HG03354 (cell line): ENCODE data around the gene STARD13.
A peak's percentile ranks its signal among the peaks of the same experiment; 100 is the strongest.

Experiments used
- ATAC-seq: cut with Tn5 transposase; IDR thresholded peaks from one replicate; pipeline ENCODE4 v1.9.1; 2021; ENCODE audit warnings: mild to moderate bottlenecking; ENCODE audit not compliant: unreplicated experiment, poor library complexity, severe bottlenecking

Gene STARD13, protein sequence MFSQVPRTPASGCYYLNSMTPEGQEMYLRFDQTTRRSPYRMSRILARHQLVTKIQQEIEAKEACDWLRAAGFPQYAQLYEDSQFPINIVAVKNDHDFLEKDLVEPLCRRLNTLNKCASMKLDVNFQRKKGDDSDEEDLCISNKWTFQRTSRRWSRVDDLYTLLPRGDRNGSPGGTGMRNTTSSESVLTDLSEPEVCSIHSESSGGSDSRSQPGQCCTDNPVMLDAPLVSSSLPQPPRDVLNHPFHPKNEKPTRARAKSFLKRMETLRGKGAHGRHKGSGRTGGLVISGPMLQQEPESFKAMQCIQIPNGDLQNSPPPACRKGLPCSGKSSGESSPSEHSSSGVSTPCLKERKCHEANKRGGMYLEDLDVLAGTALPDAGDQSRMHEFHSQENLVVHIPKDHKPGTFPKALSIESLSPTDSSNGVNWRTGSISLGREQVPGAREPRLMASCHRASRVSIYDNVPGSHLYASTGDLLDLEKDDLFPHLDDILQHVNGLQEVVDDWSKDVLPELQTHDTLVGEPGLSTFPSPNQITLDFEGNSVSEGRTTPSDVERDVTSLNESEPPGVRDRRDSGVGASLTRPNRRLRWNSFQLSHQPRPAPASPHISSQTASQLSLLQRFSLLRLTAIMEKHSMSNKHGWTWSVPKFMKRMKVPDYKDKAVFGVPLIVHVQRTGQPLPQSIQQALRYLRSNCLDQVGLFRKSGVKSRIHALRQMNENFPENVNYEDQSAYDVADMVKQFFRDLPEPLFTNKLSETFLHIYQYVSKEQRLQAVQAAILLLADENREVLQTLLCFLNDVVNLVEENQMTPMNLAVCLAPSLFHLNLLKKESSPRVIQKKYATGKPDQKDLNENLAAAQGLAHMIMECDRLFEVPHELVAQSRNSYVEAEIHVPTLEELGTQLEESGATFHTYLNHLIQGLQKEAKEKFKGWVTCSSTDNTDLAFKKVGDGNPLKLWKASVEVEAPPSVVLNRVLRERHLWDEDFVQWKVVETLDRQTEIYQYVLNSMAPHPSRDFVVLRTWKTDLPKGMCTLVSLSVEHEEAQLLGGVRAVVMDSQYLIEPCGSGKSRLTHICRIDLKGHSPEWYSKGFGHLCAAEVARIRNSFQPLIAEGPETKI

DNA sequence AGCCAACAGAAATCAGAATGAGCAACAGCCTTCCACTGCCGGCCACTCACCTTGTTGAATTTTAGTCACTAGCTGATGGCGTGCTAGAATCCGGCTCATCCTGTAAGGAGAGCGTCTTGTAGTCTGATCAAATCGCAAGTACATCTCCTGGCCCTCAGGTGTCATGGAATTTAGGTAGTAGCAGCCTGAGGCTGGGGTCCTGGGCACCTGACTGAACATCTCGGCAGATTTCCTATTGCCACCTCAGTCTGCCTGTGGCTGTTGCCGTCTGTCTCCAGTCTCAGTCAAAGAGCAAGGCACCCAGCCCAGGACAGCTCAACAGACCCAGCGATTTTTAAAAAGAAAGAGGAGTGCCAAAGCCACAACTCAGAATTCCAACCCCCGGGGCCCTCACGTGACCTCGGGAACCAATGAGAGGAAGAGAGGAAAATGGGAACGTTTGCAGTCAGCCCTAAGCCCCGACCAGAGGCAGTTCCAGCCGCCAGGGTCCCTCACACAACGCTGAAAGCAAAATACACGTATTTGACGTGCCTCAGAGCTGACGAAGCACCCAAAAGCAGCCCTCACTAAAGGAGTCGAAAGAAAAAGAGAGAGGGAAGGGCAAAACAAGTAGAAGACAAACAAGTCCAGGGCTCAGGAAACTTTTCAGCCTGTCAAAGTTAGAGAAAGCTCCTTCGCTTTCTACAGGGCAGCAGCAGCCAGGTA lies at the start of gene STARD13:
Gene STARD13 (minus strand): TSS at position 336 of the 705 bp plus-strand sequence. CDS start 117 bp downstream, at position 219.
- peak; percentile 61 for ATAC-seq

DNA sequence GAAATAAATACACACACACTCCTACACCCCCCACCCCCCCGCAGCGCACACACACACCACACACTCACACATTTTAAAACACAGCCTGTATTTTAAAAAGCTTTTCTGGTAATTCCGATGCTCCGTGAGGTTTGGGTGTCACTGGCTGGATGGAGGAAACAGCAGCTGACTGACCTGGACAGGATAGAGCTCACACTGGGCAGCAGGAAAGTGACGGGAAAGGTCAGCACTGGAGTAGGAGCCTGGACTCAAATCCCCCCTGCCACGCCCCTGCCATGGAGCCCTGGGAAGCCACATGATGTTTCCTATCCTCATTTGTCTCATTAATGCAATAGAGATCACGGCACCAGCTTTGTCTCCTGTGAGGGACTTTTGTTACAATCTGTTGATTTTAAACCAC lies 49.3 kb upstream of the STARD13 start:
- ATAC-seq: no peak

GRCh38 chr13:33331962-33332361 lies 46.4 kb upstream of the STARD13 start:
- ATAC-seq: no peak

GRCh38 chr13:33330483-33330882 lies 44.9 kb upstream of the STARD13 start:
- ATAC-seq: no peak

DNA sequence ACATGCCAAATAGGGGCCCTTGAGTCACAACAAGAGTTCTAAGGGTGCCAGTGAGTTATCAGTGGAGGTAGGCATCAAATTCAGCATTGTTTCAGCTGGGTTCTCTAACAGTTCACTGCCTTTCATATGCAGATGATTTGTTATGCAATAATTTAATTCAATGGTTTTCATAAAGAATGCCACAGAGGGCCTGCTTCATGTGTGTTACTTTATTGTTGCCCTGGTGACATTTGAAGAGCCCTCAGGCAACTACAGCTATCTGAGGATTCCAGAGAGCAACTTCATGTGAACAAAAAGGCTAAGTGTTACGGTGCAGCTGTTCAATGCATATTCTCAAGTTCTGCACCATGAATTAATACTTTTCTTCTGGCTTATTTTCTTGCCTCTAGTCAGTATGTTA lies 43.1 kb upstream of the STARD13 start:
- no peak for ATAC-seq

DNA sequence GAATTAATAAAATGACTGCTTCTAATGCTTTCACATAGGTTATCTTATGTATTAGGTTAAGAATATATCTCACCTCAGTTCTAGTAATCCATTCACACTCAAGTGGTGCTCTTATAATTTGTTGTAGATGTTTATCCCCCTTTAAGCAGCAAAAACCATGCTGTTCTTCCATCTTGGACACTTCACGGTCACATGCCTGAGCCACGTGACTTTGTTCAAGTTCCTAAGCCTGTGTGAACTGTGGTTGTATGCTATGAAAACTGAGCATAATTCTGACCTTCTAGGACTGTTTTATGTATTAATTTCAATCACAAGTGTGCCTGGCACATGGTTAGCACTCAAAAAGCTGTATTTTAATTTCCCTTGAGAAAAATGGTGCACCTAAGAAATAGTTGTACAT lies 41.2 kb upstream of the STARD13 start:
- ATAC-seq: no peak

- no peak for ATAC-seq
These were observed 40.7 kb upstream of the STARD13 start for GRCh38 chr13:33326246-33326645.

DNA sequence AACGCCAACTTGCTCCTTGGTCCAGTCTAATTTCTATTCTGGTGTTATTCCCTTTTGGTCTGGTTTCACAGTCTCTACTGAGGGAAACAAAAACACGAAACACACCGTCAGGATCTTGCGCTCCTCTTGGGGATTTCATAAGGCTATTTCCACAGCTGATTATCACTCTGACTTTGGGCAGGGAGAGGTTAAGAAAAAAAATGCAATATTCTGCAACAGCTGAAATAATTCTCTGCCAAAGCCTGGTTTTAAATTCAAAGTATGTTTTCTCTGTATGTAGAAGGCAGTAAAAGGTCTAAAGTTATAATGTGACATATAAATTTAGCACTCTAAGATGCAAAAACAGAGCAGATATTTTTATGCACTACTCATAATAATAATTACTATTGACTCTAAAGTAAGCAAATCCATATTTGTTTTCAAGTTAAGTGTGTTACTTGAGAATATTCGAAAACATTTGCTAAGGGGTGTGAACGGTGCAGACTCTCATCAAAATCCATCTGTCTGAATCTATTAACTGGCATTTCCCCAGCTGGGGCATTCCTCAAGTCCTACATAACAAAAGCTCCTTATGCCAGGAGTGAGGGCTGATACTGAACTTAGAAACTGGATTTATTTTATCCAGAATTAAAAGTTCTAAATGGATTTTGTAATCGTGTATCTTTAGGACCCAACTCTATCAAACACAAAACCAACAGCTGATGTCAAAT lies 38.4 kb upstream of the STARD13 start:
- ATAC-seq: no peak

- no peak for ATAC-seq
These were observed 37.6 kb upstream of the STARD13 start for GRCh38 chr13:33322965-33323668.

DNA sequence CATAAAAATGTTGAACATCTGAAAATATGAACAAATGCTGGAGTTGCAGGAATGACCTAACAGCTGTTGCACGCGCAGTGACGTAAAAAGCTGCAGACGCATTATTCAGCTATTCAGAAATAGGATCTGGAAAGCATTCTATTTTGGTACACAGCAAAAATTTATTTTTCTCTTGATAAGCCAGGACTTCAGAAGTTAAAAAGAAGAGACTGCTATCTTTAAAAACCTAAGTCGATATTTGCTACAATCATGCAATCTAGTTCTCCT lies 36.9 kb upstream of the STARD13 start:
- ATAC-seq: no peak

DNA sequence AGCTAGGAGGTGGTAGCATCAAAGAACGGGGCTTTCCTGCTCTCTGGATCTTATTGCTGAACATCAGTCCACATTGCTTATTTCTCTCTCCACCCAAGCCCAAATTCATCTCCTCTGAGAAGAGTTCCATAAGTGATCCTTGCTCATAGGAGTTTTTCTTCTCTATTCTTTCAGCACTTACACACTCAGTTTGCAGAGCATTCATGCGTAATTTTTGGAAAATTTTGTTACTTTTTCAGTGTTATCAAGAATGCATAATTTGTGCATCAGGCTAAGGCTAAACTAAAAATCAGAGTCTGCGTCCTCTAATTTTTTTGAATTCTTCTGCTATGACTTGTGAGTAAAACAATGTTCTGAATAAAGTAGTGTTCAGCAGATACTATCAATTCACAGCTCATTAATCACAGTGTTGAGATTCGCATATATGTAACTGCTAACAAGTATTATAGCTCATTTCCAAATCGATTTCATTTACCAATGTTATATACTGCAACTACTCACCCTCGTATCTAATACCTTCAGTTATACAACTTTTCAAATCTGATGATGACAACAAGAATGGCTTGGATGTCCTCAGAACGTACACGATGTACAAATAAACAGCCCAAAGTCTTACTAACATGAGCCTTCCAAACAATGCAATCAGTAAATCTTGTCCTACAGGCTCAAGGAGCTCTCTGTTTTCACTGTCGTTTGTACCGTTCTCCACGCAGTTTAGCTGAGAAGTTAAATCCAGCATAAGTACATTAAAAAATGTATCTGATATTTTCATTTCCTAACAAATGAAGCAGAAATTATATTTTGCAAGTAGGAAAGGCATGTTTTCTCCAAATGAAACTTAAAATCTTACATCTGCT lies 36.4 kb upstream of the STARD13 start:
- ATAC-seq: no peak

DNA sequence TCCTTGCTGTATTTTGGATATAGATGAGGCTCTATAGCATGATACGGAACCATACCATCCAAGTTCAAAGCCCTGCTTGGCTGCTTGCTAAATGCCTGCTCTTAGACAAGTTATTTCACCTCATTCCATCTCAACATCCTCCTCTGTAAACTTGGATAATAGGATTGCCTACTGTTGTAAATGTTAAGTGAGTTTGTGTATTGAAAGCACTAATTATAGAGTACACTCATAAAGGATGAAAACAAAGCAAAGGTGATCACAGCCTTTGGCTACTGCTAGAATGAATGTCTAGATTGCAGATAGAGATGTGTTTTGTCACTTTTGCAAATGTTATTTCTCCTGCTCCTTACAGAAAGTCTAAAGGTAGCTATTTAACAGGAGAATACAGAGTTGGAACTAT lies 34.3 kb upstream of the STARD13 start:
- ATAC-seq: no peak

DNA sequence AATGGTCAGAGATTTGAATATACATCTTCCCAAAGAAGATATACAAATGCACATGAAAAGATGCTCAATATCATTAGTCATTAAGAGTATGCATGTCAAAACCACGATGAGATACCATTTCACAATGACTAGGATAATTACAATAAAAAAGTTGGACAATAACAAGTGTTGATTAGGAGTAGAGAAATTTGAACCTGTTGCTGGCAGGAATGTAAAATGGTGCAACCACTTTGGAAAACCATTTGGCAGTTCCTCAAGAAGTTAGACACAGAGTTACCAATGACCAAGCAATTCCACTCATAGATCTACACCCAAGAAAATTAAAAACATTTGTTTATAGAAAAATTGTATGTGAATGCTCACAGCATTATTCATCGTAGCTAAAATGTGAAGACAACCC lies 33.2 kb upstream of the STARD13 start:
- ATAC-seq: no peak

DNA sequence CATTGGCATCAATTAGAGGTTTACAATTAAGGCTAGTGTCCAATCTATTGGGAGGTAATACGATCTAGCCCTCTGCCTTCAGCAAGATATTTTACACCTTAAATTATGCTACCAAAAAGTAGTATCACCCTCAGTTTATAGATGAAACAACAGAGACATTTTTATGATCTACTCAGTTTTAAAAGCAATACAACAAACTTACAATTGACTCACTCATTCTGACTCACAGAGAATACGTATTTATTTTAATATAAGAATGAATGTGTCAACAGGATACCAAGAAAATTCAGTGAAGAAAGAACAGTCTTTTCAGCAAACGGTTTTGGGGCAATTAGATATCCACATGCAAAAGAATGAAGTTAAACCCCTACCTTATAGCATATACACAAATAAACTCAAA lies 32.5 kb upstream of the STARD13 start:
- ATAC-seq: no peak

GRCh38 chr13:33316890-33317289 lies 31.3 kb upstream of the STARD13 start:
- no peak for ATAC-seq

GRCh38 chr13:33313504-33313903 lies 27.9 kb upstream of the STARD13 start:
- no peak for ATAC-seq

- no peak for ATAC-seq
These were observed 27.3 kb upstream of the STARD13 start for GRCh38 chr13:33312861-33313212.
